Measurements from ENCODE around the gene DERA. TPM values are rescaled to one million over a fixed set of nuclear protein-coding genes. Genes with fewer than 3 reads are reported as not detected.

DERA gene
- total and polyA plus RNA-seq, 2 of the 8 experiments (the other 6 are each of a cell fraction or from before 2014, with no cell fraction given): 13.1 to 17.1 TPM

DNA sequence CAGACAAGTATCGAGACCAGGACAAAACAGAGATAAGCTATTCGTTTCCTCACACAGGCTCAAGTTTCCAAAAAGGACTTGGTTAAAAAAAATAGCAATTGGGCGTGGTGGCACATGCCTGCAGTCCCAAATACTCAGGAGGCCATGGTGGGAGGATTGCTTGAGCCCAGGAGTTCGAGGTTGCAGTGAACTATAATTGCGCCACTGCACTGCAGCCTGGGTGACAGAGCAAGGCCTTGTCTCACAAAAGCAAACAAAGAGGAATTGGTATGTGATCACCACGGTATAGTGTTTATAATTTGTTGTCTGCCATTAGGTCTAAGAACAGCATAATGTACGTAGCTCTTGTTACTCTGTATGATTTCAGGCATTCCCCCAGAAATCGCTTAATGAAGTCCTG lies 175.3 kb downstream of the DERA start:
- Histone ChIP-seq H3K18ac (ENCODE audit: extremely low read depth, low read length) (no peak overlapping the region), H4K91ac (replicated peaks; ENCODE audit: insufficient read length, low read length) (no peak overlapping the region), H3K9me3 (ENCODE audit: insufficient read depth in 2 of 2, low read depth in 1 of 2, low read length in 1 of 2) (0 out of 4 replicates have a peak, but pooled peaks cover 0 to under 1% of the 10 kb centered on the region in 2 experiments), H2AFZ (ENCODE audit: low read length) (no peak overlapping the region), H2BK5ac (ENCODE audit: low read depth, low read length) (no peak overlapping the region), H3K79me2 (ENCODE audit: control insufficient read depth in 1 of 2, insufficient read depth in 2 of 2, low read length in 2 of 2) (no peaks in the 10 kb centered on the region), H2BK15ac (ENCODE audit: low read length) (no peak overlapping the region), H3K36me3 (ENCODE audit: control insufficient read depth in 2 of 4, insufficient read depth in 4 of 4, low read length in 3 of 4) (no peaks in the 10 kb centered on the region), H3K27me3 (replicated peaks in 1 of 4; ENCODE audit: control insufficient read depth in 3 of 4, extremely low read depth in 1 of 4, insufficient read depth in 3 of 4, low read length in 3 of 4) (no peaks in the 10 kb centered on the region), H2AK5ac (ENCODE audit: low read depth, low read length) (no peak overlapping the region), H2BK12ac (ENCODE audit: low read depth, low read length) (no peak overlapping the region), H3K4ac (replicated peaks; ENCODE audit: insufficient read length, low read depth, low read length) (no peak overlapping the region), H3K23ac (ENCODE audit: insufficient read length) (no peak overlapping the region), H4K8ac (ENCODE audit: extremely low read depth, insufficient read depth, low read length) (no peak overlapping the region), H3K14ac (ENCODE audit: insufficient read length) (no peak overlapping the region), H3K79me1 (ENCODE audit: low read depth, low read length) (no peaks in the 10 kb centered on the region), H3K23me2 (ENCODE audit: low read depth, low read length) (no peaks in the 10 kb centered on the region), H3K4me3 (ENCODE audit: extremely low read depth in 1 of 4, insufficient read depth in 2 of 4, low read depth in 3 of 4, low read length in 4 of 4) (no peak overlapping the region), H3K4me2 (ENCODE audit: insufficient read depth in 1 of 2, low read depth in 2 of 2, low read length in 2 of 2) (no peak overlapping the region), H4K5ac (ENCODE audit: insufficient read length, low read depth, low read length) (no peak overlapping the region), H3K9ac (replicated peaks in 1 of 4; ENCODE audit: extremely low read depth in 1 of 4, low read depth in 3 of 4, low read length in 3 of 4) (no peak overlapping the region), H4K20me1 (replicated peaks in 1 of 2; ENCODE audit: control insufficient read depth in 1 of 2, insufficient read depth in 2 of 2, low read length in 2 of 2) (no peaks in the 10 kb centered on the region), H3K56ac (replicated peaks; ENCODE audit: insufficient read length, low read depth, low read length) (no peak overlapping the region), H3K27ac (ENCODE audit: low read depth, low read length) (no peak overlapping the region), H2BK20ac (ENCODE audit: low read length) (no peak overlapping the region), H2BK120ac (replicated peaks; ENCODE audit: low read depth, low read length) (no peak overlapping the region), H3K4me1 (replicated peaks in 1 of 4; ENCODE audit: control insufficient read depth in 3 of 4, insufficient read depth in 4 of 4, low read length in 3 of 4) (peaks cover 0 to 4% (median 0%) of the 10 kb centered on the region in 4 experiments; a peak in 2 of 7 replicates)
- 86% methylated on average over 8 of the region's 8 CpGs; no CpG with 5 or more reads in 1 of the 2 experiments for WGBS, 2 experiments (ENCODE audit: extremely low coverage in 1 of 2, insufficient coverage in 1 of 2, insufficient read length in 1 of 2, insufficient replicate concordance in 2 of 2, low coverage in 1 of 2, low lambda C conversion rate in 2 of 2, missing lambda C conversion rate in 1 of 2)
- ChIA-PET CTCF (ENCODE audit: partially characterized antibody) (interaction anchor here (0.6 to 2.7 kb wide), 5 partner anchors 10 to 388 kb away, joined by 3 to 12 read pairs (median 5); no protein-coding TSS in a partner anchor), POLR2A (ENCODE audit: partially characterized antibody) (interaction anchor here (1.1 kb wide), 1 partner anchor 10 kb away, joined by 3 read pairs; no protein-coding TSS in a partner anchor)
- FAIRE-seq (no peak), DNase-seq (ENCODE audit: low read depth in 1 of 2, low spot score in 2 of 2) (no peak)
- TF ChIP-seq HDAC6 (IDR thresholded peaks at IDR 0.05; ENCODE audit: low read depth, low read length) (no peak), CEBPB (IDR thresholded peaks at IDR 0.05; ENCODE audit: low read depth, low read length) (no peak), TEAD4 (IDR thresholded peaks at IDR 0.05; ENCODE audit: low read depth, low read length) (no peak), SIX5 (IDR thresholded peaks at IDR 0.05; ENCODE audit: low read depth, low read length) (no peak), SP4 (IDR thresholded peaks at IDR 0.05; ENCODE audit: low read length) (no peak), ATF2 (IDR thresholded peaks at IDR 0.05; ENCODE audit: low read length) (no peak), TCF12 (IDR thresholded peaks at IDR 0.05; ENCODE audit: low read depth, low read length) (no peak), KDM1A (IDR thresholded peaks at IDR 0.05; ENCODE audit: borderline replicate concordance, low read length) (no peak), CTBP2 (IDR thresholded peaks at IDR 0.05; ENCODE audit: borderline replicate concordance, insufficient read depth, insufficient read length, low read length) (no peak), E2F6 (IDR thresholded peaks at IDR 0.05) (no peak), TAF7 (optimal IDR thresholded peaks at IDR 0.05; ENCODE audit: borderline replicate concordance, low read depth, low read length) (no peak), MAFK (IDR thresholded peaks at IDR 0.05; ENCODE audit: low read depth, low read length) (no peak)
